Measurements from ENCODE around the gene ADGRL4. TPM values are rescaled to one million over a fixed set of nuclear protein-coding genes. Genes with fewer than 3 reads are reported as not detected.

The ADGRL4 gene
- total RNA-seq, 1 experiment from 2014 or later = not detected

GRCh38 chr1:78918157-78918556 lies 88.4 kb downstream of the ADGRL4 start:
- no peak for DNase-seq (ENCODE audit: low spot score)

GRCh38 chr1:78916986-78917385 lies 89.5 kb downstream of the ADGRL4 start:
- no peak for DNase-seq (ENCODE audit: low spot score)

- no peak for DNase-seq (ENCODE audit: low spot score)
These were observed 92.6 kb downstream of the ADGRL4 start for GRCh38 chr1:78913950-78914349.

GRCh38 chr1:78911956-78912880 lies 94.3 kb downstream of the ADGRL4 start:
- no peak for DNase-seq (ENCODE audit: low spot score)

- no peak for DNase-seq (ENCODE audit: low spot score)
These were observed 103.9 kb downstream of the ADGRL4 start for GRCh38 chr1:78902641-78903040.

- DNase-seq (ENCODE audit: low spot score) = no peak
These were observed 111.7 kb downstream of the ADGRL4 start for GRCh38 chr1:78894811-78895210.

- DNase-seq (ENCODE audit: low spot score) = no peak
These were observed 114.2 kb downstream of the ADGRL4 start for GRCh38 chr1:78892260-78892840.

- no peak for DNase-seq (ENCODE audit: low spot score)
These were observed 119.1 kb downstream of the ADGRL4 start for GRCh38 chr1:78887458-78887857.

- peak; percentile 56 for DNase-seq (ENCODE audit: low spot score)
These were observed 121.7 kb downstream of the ADGRL4 start for GRCh38 chr1:78884685-78885452.

GRCh38 chr1:78880223-78880622 lies 126.3 kb downstream of the ADGRL4 start:
- DNase-seq (ENCODE audit: low spot score) = no peak

GRCh38 chr1:78875986-78876385 lies 130.5 kb downstream of the ADGRL4 start:
- DNase-seq (ENCODE audit: low spot score) = peak; percentile 52

GRCh38 chr1:78872801-78873200 lies 133.7 kb downstream of the ADGRL4 start:
- peak; percentile 67 for DNase-seq (ENCODE audit: low spot score)

- no peak for DNase-seq (ENCODE audit: low spot score)
These were observed 135.3 kb downstream of the ADGRL4 start for GRCh38 chr1:78871249-78871648.

- DNase-seq (ENCODE audit: low spot score) = no peak
These were observed 137.4 kb downstream of the ADGRL4 start for GRCh38 chr1:78869136-78869535.

GRCh38 chr1:78864175-78864574 lies 142.4 kb downstream of the ADGRL4 start:
- no peak for DNase-seq (ENCODE audit: low spot score)

- no peak for DNase-seq (ENCODE audit: low spot score)
These were observed 150.4 kb downstream of the ADGRL4 start for GRCh38 chr1:78856096-78856495.

GRCh38 chr1:78855258-78855657 lies 151.3 kb downstream of the ADGRL4 start:
- DNase-seq (ENCODE audit: low spot score) = no peak

GRCh38 chr1:78854556-78854955 lies 152.0 kb downstream of the ADGRL4 start:
- no peak for DNase-seq (ENCODE audit: low spot score)

- peak; percentile 8 for DNase-seq (ENCODE audit: low spot score)
These were observed 163.0 kb downstream of the ADGRL4 start for GRCh38 chr1:78843546-78843945.

GRCh38 chr1:78843111-78843510 lies 163.4 kb downstream of the ADGRL4 start:
- DNase-seq (ENCODE audit: low spot score) = no peak

GRCh38 chr1:78840453-78841271 lies 165.9 kb downstream of the ADGRL4 start:
- DNase-seq (ENCODE audit: low spot score) = peak; percentile 63
